ENCODE data around the gene FARS2.

Gene FARS2

GRCh38 chr6:5518936-5519491 lies 257.7 kb downstream of the FARS2 start:
- H3K27ac Mint-ChIP-seq, result peak overlapping the region; percentile 5 to 85
- H3K9me3 Mint-ChIP-seq, result no peaks in the 10 kb centered on the region
- DNase-seq (peak in 1 of 3 experiments; percentile 13), ATAC-seq (replicated peaks) (peak; percentile 58)
- peaks cover 5% of the 10 kb centered on the region for H3K36me3 Mint-ChIP-seq (ENCODE audit: insufficient read depth)
- peaks cover 37 to 56% of the 10 kb centered on the region in 2 donors for H3K4me1 Mint-ChIP-seq (ENCODE audit: low read depth in 2 of 2)
- H3K27me3 Mint-ChIP-seq, result no peaks in the 10 kb centered on the region
- peak overlapping the region; percentile 18 to 62 for H3K4me3 Mint-ChIP-seq

DNA sequence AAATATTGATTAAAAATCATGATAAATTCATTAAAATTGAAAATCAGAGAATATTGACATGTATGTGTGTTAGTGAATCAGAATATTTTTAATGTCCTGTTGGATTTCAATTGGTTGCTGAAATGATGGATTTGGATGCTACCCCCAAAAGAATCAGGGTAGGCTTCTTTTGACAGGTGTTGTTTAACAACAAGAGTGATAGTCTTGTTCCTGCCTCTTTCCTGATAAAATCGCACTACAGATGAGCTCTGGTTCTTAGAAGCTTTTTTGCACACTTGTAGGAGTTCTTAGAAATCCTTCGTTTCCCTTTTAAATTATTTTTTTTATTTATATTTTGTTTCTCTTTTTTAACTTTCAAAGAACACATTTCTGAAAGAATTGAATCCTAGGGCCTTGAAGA lies 259.5 kb downstream of the FARS2 start:
- peaks cover 5% of the 10 kb centered on the region for H3K36me3 Mint-ChIP-seq (ENCODE audit: insufficient read depth)
- H3K9me3 Mint-ChIP-seq, result no peaks in the 10 kb centered on the region
- DNase-seq (no peak), ATAC-seq (replicated peaks) (no peak)
- no peak overlapping the region for H3K27ac Mint-ChIP-seq
- no peaks in the 10 kb centered on the region for H3K27me3 Mint-ChIP-seq
- peaks cover 37 to 56% of the 10 kb centered on the region in 2 donors for H3K4me1 Mint-ChIP-seq (ENCODE audit: low read depth in 2 of 2)
- no peak overlapping the region for H3K4me3 Mint-ChIP-seq

- Mint-ChIP-seq H3K36me3 (ENCODE audit: insufficient read depth) (peaks cover 5% of the 10 kb centered on the region), H3K4me3 (no peak overlapping the region), H3K27me3 (no peaks in the 10 kb centered on the region), H3K9me3 (no peaks in the 10 kb centered on the region), H3K27ac (peak overlapping the region in 1 of 2 donors; percentile 65), H3K4me1 (ENCODE audit: low read depth in 2 of 2) (peaks cover 34 to 52% of the 10 kb centered on the region in 2 donors)
- ATAC-seq (replicated peaks) (no peak), DNase-seq (no peak)
Observed at GRCh38 chr6:5521322-5521721, 260.0 kb downstream of the FARS2 start.

- peak; percentile 41 for ATAC-seq (replicated peaks)
- no peaks in the 10 kb centered on the region for H3K9me3 Mint-ChIP-seq
- peaks cover 28 to 44% of the 10 kb centered on the region in 2 donors for H3K4me1 Mint-ChIP-seq (ENCODE audit: low read depth in 2 of 2)
- H3K27ac Mint-ChIP-seq, result peak overlapping the region in 1 of 2 donors; percentile 65
- DNase-seq, result peak in 1 of 3 experiments; percentile 8
- peak overlapping the region in 1 of 2 donors; percentile 46 for H3K4me3 Mint-ChIP-seq
- no peaks in the 10 kb centered on the region for H3K27me3 Mint-ChIP-seq
- peaks cover 5% of the 10 kb centered on the region for H3K36me3 Mint-ChIP-seq (ENCODE audit: insufficient read depth)
Observed at GRCh38 chr6:5522147-5522546, 260.8 kb downstream of the FARS2 start.

- peaks cover 2% of the 10 kb centered on the region for H3K36me3 Mint-ChIP-seq (ENCODE audit: insufficient read depth)
- peaks cover 22 to 31% of the 10 kb centered on the region in 2 donors for H3K4me1 Mint-ChIP-seq (ENCODE audit: low read depth in 2 of 2)
- no peaks in the 10 kb centered on the region for H3K9me3 Mint-ChIP-seq
- no peak for DNase-seq
- no peaks in the 10 kb centered on the region for H3K27me3 Mint-ChIP-seq
- H3K27ac Mint-ChIP-seq, result no peak overlapping the region
- ATAC-seq (replicated peaks), result no peak
- H3K4me3 Mint-ChIP-seq, result no peak overlapping the region
Observed at GRCh38 chr6:5524110-5524509, 262.8 kb downstream of the FARS2 start.

GRCh38 chr6:5525209-5525608 lies 263.9 kb downstream of the FARS2 start:
- ATAC-seq (replicated peaks), result no peak
- Mint-ChIP-seq H3K36me3 (ENCODE audit: insufficient read depth) (peaks cover 2% of the 10 kb centered on the region), H3K4me1 (ENCODE audit: low read depth in 2 of 2) (peaks cover 19 to 23% of the 10 kb centered on the region in 2 donors), H3K9me3 (no peaks in the 10 kb centered on the region), H3K27me3 (no peaks in the 10 kb centered on the region), H3K27ac (no peak overlapping the region), H3K4me3 (no peak overlapping the region)
- no peak for DNase-seq

GRCh38 chr6:5529015-5529414 lies 267.7 kb downstream of the FARS2 start:
- H3K9me3 Mint-ChIP-seq, result no peaks in the 10 kb centered on the region
- H3K36me3 Mint-ChIP-seq (ENCODE audit: insufficient read depth), result peaks cover 5% of the 10 kb centered on the region
- no peak overlapping the region for H3K4me3 Mint-ChIP-seq
- ATAC-seq (replicated peaks) (no peak), DNase-seq (no peak)
- H3K27me3 Mint-ChIP-seq, result no peaks in the 10 kb centered on the region
- H3K27ac Mint-ChIP-seq, result no peak overlapping the region
- H3K4me1 Mint-ChIP-seq (ENCODE audit: low read depth in 2 of 2), result peaks cover 0 to 5% of the 10 kb centered on the region in 2 donors

- no peak overlapping the region for H3K27ac Mint-ChIP-seq
- no peaks in the 10 kb centered on the region for H3K9me3 Mint-ChIP-seq
- H3K36me3 Mint-ChIP-seq (ENCODE audit: insufficient read depth), result peaks cover 5% of the 10 kb centered on the region
- H3K27me3 Mint-ChIP-seq, result no peaks in the 10 kb centered on the region
- peaks cover 5% of the 10 kb centered on the region in 2 donors for H3K4me1 Mint-ChIP-seq (ENCODE audit: low read depth in 2 of 2)
- DNase-seq (no peak), ATAC-seq (replicated peaks) (no peak)
- no peak overlapping the region for H3K4me3 Mint-ChIP-seq
Observed at GRCh38 chr6:5529733-5530132, 268.4 kb downstream of the FARS2 start.

DNA sequence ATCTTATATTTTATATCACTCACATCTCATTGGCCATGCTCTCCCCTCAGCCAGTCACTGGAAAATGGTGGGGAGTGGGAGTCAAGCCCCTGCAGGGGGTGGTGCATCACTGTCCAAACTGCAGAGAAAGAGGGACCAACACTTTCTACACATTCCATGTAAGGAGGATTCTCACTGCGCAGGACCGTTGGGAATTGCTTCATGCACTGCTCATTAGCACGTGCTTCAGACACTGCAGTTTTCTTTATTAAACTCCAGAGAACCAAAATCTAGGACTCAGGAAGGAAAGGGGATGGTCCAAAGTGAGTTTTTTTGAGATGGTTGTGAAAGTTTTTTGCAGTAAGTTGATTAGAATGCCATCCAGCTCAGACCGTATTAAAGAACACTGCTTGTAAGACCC lies 269.8 kb downstream of the FARS2 start:
- Mint-ChIP-seq H3K9me3 (no peaks in the 10 kb centered on the region), H3K4me3 (no peak overlapping the region), H3K36me3 (ENCODE audit: insufficient read depth) (peaks cover 5% of the 10 kb centered on the region), H3K4me1 (ENCODE audit: low read depth in 2 of 2) (peaks cover 5 to 6% of the 10 kb centered on the region in 2 donors), H3K27ac (no peak overlapping the region), H3K27me3 (no peaks in the 10 kb centered on the region)
- no peak for ATAC-seq (replicated peaks)
- DNase-seq, result no peak

DNA sequence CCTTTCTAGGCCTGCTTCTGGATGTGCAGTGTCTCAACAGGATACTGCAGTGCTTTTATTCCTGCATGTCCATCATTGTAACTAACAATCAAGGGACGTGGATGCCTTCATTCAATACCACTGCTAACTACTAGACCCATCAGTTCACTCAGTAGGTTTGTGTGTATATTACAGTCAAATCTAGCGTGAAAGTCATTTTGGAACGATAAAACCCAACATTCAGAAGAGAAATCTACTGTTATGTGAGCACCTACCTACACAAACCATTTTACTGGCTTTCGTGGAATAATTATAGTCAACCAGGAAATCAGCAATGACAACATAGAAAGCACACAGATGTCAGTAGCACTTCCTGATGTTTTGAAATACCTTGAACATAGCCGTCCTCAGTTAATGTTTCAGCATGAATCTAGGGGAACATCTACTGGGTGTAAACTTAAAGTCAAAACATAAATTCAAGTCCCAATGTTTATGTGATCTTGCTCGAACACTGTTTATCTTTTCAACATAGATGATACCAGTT lies 270.6 kb downstream of the FARS2 start:
- ATAC-seq (replicated peaks) (no peak), DNase-seq (no peak)
- Mint-ChIP-seq H3K4me3 (no peak overlapping the region), H3K4me1 (ENCODE audit: low read depth in 2 of 2) (peaks cover 5 to 6% of the 10 kb centered on the region in 2 donors), H3K9me3 (no peaks in the 10 kb centered on the region), H3K27me3 (no peaks in the 10 kb centered on the region), H3K36me3 (ENCODE audit: insufficient read depth) (peaks cover 5% of the 10 kb centered on the region), H3K27ac (no peak overlapping the region)

DNA sequence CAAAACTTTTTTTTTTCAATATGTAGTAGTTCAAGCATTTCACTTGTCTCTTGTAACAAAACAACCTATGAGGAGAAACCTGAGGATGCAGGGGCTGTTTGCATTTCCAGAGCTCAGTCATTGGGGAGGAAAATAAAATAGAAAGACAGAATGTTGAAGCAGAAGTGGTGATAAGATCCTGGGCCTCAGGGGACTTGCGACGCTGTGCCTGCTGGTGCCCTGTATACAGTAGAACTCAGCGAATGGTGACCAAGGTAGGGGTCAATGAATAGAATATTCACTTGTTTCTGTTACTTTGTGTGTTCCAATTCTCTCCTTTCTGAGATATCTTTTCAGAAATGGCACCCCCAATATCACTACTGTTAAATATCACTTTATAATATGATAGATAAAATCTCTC lies 271.6 kb downstream of the FARS2 start:
- no peaks in the 10 kb centered on the region for H3K27me3 Mint-ChIP-seq
- no peak overlapping the region for H3K4me3 Mint-ChIP-seq
- H3K27ac Mint-ChIP-seq, result no peak overlapping the region
- ATAC-seq (replicated peaks), result no peak
- H3K9me3 Mint-ChIP-seq, result no peaks in the 10 kb centered on the region
- no peak for DNase-seq
- peaks cover 4 to 6% of the 10 kb centered on the region in 2 donors for H3K4me1 Mint-ChIP-seq (ENCODE audit: low read depth in 2 of 2)
- H3K36me3 Mint-ChIP-seq (ENCODE audit: insufficient read depth), result peaks cover 5% of the 10 kb centered on the region

GRCh38 chr6:5534643-5535042 lies 273.3 kb downstream of the FARS2 start:
- Mint-ChIP-seq H3K36me3 (ENCODE audit: insufficient read depth) (peaks cover 5% of the 10 kb centered on the region), H3K4me3 (no peak overlapping the region), H3K27ac (no peak overlapping the region), H3K4me1 (ENCODE audit: low read depth in 2 of 2) (peaks cover 4 to 6% of the 10 kb centered on the region in 2 donors), H3K27me3 (no peaks in the 10 kb centered on the region), H3K9me3 (no peaks in the 10 kb centered on the region)
- no peak for ATAC-seq (replicated peaks)
- DNase-seq, result no peak

GRCh38 chr6:5536644-5537043 lies 275.3 kb downstream of the FARS2 start:
- DNase-seq (no peak), ATAC-seq (replicated peaks) (no peak)
- Mint-ChIP-seq H3K9me3 (no peaks in the 10 kb centered on the region), H3K36me3 (ENCODE audit: insufficient read depth) (peaks cover 5% of the 10 kb centered on the region), H3K27ac (no peak overlapping the region), H3K4me3 (no peak overlapping the region), H3K27me3 (no peaks in the 10 kb centered on the region), H3K4me1 (ENCODE audit: low read depth in 2 of 2) (peaks cover 2 to 13% of the 10 kb centered on the region in 2 donors)

- H3K36me3 Mint-ChIP-seq (ENCODE audit: insufficient read depth), result peaks cover 5% of the 10 kb centered on the region
- no peaks in the 10 kb centered on the region for H3K9me3 Mint-ChIP-seq
- no peak overlapping the region for H3K27ac Mint-ChIP-seq
- no peak overlapping the region for H3K4me3 Mint-ChIP-seq
- ATAC-seq (replicated peaks), result no peak
- no peak for DNase-seq
- no peaks in the 10 kb centered on the region for H3K27me3 Mint-ChIP-seq
- H3K4me1 Mint-ChIP-seq (ENCODE audit: low read depth in 2 of 2), result peaks cover 2 to 14% of the 10 kb centered on the region in 2 donors
Observed at GRCh38 chr6:5537132-5537531, 275.8 kb downstream of the FARS2 start.

All from effector memory CD8-positive, alpha-beta T cell (primary cell).